DND-41 (cell line): ENCODE measurements around the gene PSMC3IP.

Experiments used
- EZH2 ChIP-seq: IDR thresholded peaks from 3 replicates; pipeline ENCODE4 v1.6.1; 2012; ENCODE audit warnings: borderline replicate concordance, low read depth, mild to moderate bottlenecking, moderate library complexity, low read length, inconsistent platforms; ENCODE audit not compliant: severe bottlenecking
- TF ChIP-seq, protein P1 (sequence below): IDR thresholded peaks from 2 replicates; pipeline ENCODE4 v1.5.1; 2012; ENCODE audit warnings: borderline replicate concordance, low read length, moderate library complexity, mild to moderate bottlenecking; ENCODE audit not compliant: poor library complexity, severe bottlenecking; ENCODE audit errors: extremely low read depth

- TF ChIP-seq, protein P1, sequence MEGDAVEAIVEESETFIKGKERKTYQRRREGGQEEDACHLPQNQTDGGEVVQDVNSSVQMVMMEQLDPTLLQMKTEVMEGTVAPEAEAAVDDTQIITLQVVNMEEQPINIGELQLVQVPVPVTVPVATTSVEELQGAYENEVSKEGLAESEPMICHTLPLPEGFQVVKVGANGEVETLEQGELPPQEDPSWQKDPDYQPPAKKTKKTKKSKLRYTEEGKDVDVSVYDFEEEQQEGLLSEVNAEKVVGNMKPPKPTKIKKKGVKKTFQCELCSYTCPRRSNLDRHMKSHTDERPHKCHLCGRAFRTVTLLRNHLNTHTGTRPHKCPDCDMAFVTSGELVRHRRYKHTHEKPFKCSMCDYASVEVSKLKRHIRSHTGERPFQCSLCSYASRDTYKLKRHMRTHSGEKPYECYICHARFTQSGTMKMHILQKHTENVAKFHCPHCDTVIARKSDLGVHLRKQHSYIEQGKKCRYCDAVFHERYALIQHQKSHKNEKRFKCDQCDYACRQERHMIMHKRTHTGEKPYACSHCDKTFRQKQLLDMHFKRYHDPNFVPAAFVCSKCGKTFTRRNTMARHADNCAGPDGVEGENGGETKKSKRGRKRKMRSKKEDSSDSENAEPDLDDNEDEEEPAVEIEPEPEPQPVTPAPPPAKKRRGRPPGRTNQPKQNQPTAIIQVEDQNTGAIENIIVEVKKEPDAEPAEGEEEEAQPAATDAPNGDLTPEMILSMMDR = no peak
- TF ChIP-seq EZH2 = no peak
These were observed 29.8 kb downstream of the PSMC3IP start for GRCh38 chr17:42547698-42548069.
